CD4-positive, alpha-beta memory T cell (primary cell): ENCODE measurements around the gene EVX1. TPM values are rescaled to one million over a fixed set of nuclear protein-coding genes. Genes with fewer than 3 reads are reported as not detected.

ENCODE experiments used
- CTCF ChIA-PET: fragments of 350-600 bp; sonication (Branson Sonifier 250); formaldehyde crosslinking; loops from one replicate; lab custom pipeline; 2021; ENCODE audit warnings: inconsistent platforms; ENCODE audit not compliant: partially characterized antibody; lab: Charles Lee
- POLR2A ChIA-PET: fragments of 350-600 bp; sonication (Branson Sonifier 250); formaldehyde crosslinking; loops from one replicate; lab custom pipeline; 2021; ENCODE audit not compliant: partially characterized antibody; lab: Charles Lee
- DNase-seq, 5 donors: peaks; one replicate each; pipeline versions ENCODE4 v3.0.0 to v3.0.0-alpha.2; 2020 to 2022; ENCODE audit warnings: mixed read lengths in 1 of 5
- H3K27ac ChIP-seq: one replicate; pipeline ENCODE4 v1.7.0; 2013; ENCODE audit warnings: low read depth, low read length
- H3K27me3 ChIP-seq: 2 replicates; pipeline ENCODE4 v1.7.0; 2013; ENCODE audit warnings: mild to moderate bottlenecking, low read length, moderate library complexity; ENCODE audit not compliant: insufficient read depth
- H3K36me3 ChIP-seq: 2 replicates; pipeline ENCODE4 v1.7.0; 2013; ENCODE audit warnings: mild to moderate bottlenecking, low read length, moderate library complexity; ENCODE audit not compliant: insufficient read depth
- H3K4me1 ChIP-seq: 2 replicates; pipeline ENCODE4 v1.7.0; 2013; ENCODE audit warnings: mild to moderate bottlenecking, low read length, moderate library complexity; ENCODE audit not compliant: insufficient read depth
- H3K4me3 ChIP-seq, 2 donors: one replicate each; pipeline ENCODE4 v1.7.0; 2013; ENCODE audit warnings: low read length in 2 of 2, mild to moderate bottlenecking in 1 of 2
- H3K9me3 ChIP-seq, 2 donors: one replicate each; pipeline ENCODE4 v1.7.0; 2013; ENCODE audit warnings: low read length in 2 of 2, control low read depth in 1 of 2; ENCODE audit not compliant: control insufficient read depth in 1 of 2
- H3K27ac Mint-ChIP-seq, 7 donors: one replicate each; pipeline ENCODE4 v1.8.0; 2020 to 2021; ENCODE audit warnings: mixed read lengths in 7 of 7, mild to moderate bottlenecking in 6 of 7, inconsistent platforms in 3 of 7, moderate library complexity in 3 of 7
- H3K27me3 Mint-ChIP-seq, 2 donors: one replicate each; pipeline ENCODE4 v1.8.0; 2020 to 2021; ENCODE audit warnings: mixed read lengths in 2 of 2
- H3K36me3 Mint-ChIP-seq, 2 donors: one replicate each; pipeline ENCODE4 v1.8.0; 2020 to 2021; ENCODE audit warnings: mixed read lengths in 2 of 2, inconsistent platforms in 1 of 2, mild to moderate bottlenecking in 1 of 2
- H3K4me1 Mint-ChIP-seq, 4 donors: one replicate each; pipeline ENCODE4 v1.8.0; 2020 to 2021; ENCODE audit warnings: mixed read lengths in 4 of 4, mild to moderate bottlenecking in 1 of 4
- H3K4me3 Mint-ChIP-seq, 8 donors: one replicate each; pipeline ENCODE4 v1.8.0; 2020 to 2021; ENCODE audit warnings: mixed read lengths in 8 of 8, mild to moderate bottlenecking in 7 of 8, moderate library complexity in 6 of 8, inconsistent platforms in 3 of 8
- H3K9me3 Mint-ChIP-seq, 8 donors: one replicate each; pipeline ENCODE4 v1.8.0; 2020 to 2021; ENCODE audit warnings: mixed read lengths in 8 of 8, mild to moderate bottlenecking in 5 of 8, inconsistent platforms in 3 of 8, moderate library complexity in 1 of 8
- intact Hi-C: fragments of 100-400 bp; cut with micrococcal nuclease; formaldehyde crosslinking; loops from one replicate; pipeline ENCODE4 v1.15.1; 2023
- polyA plus RNA-seq, 2 donors: library from polyadenylated mRNA; unstranded; fragments of 300-500 nt; fragmentation: Illumina TruSeq; gene quantifications; one replicate each; pipeline ENCODE4 v1.2.3, GENCODE V29; 2021
- total RNA-seq, 2 experiments: library from RNA; stranded (reverse); gene quantifications; one replicate each; pipeline ENCODE4 v1.2.3, GENCODE V29; 2021

Gene EVX1
- total and polyA plus RNA-seq, 4 experiments from 2014 or later = not detected

- Mint-ChIP-seq H3K9me3 (no peaks in the 10 kb centered on the region), H3K27me3 (peaks cover 58 to 77% of the 10 kb centered on the region in 2 donors), H3K4me1 (peaks cover 2 to 7% (median 6%) of the 10 kb centered on the region in 4 donors), H3K27ac (no peak overlapping the region), H3K4me3 (peak overlapping the region in 2 of 8 donors; percentile 58 to 60), H3K36me3 (no peaks in the 10 kb centered on the region)
- no peaks in the 10 kb centered on the region for H3K9me3 ChIP-seq
- ChIA-PET POLR2A (no interaction called here), CTCF (no interaction called here)
- no peak for DNase-seq
- H3K27me3 ChIP-seq = peaks cover 18% of the 10 kb centered on the region
- no peak overlapping the region for H3K4me3 ChIP-seq
- intact Hi-C loops = no loop called here
- no peaks in the 10 kb centered on the region for H3K4me1 ChIP-seq
- no peak overlapping the region for H3K27ac ChIP-seq
- no peaks in the 10 kb centered on the region for H3K36me3 ChIP-seq
Observed at GRCh38 chr7:27219821-27220220, 22.8 kb upstream of the EVX1 start.

DNA sequence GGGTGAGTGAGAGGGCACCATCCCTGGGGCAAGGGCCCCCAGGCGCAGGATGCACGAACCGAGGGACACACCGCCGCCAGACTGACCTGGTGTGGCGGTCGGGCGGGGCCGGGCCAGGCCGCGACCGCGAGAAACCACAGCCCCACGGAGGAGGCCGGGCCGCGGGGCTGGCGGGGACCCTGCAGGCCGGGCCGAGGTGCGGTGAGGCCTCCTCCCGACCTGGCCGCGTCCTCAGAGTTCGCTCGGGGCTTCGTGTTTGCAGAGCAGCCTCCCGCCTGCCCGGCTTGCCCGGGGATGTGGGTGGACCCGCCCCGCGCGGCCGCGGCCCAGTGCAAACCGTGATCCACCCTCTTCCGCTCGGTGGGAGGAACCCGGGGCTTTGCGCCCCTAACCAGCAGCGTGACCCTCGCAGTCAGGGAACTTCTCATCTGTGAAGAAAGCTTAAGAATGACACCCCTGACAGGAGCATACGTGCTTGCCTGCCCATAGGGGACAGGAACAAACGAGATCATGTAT, 22.1 kb upstream of the EVX1 start:
- Histone ChIP-seq H3K4me3 (no peak overlapping the region), H3K36me3 (no peaks in the 10 kb centered on the region), H3K27me3 (peaks cover 18% of the 10 kb centered on the region), H3K9me3 (no peaks in the 10 kb centered on the region), H3K4me1 (no peaks in the 10 kb centered on the region), H3K27ac (no peak overlapping the region)
- POLR2A ChIA-PET = no interaction called here
- Mint-ChIP-seq H3K4me3 (peak overlapping the region in 2 of 8 donors; percentile 29 to 35), H3K36me3 (no peaks in the 10 kb centered on the region), H3K27me3 (peaks cover 55 to 75% of the 10 kb centered on the region in 2 donors), H3K27ac (no peak overlapping the region), H3K4me1 (peaks cover 2 to 8% (median 7%) of the 10 kb centered on the region in 4 donors), H3K9me3 (no peaks in the 10 kb centered on the region)
- intact Hi-C loops = no loop called here
- CTCF ChIA-PET = no interaction called here
- DNase-seq = no peak

GRCh38 chr7:27221201-27221797, 21.3 kb upstream of the EVX1 start:
- Histone ChIP-seq H3K9me3 (no peaks in the 10 kb centered on the region), H3K4me3 (no peak overlapping the region), H3K36me3 (no peaks in the 10 kb centered on the region), H3K27me3 (peaks cover 18% of the 10 kb centered on the region), H3K27ac (no peak overlapping the region), H3K4me1 (no peaks in the 10 kb centered on the region)
- Mint-ChIP-seq H3K4me3 (no peak overlapping the region), H3K27ac (no peak overlapping the region), H3K9me3 (no peaks in the 10 kb centered on the region), H3K36me3 (no peaks in the 10 kb centered on the region), H3K4me1 (peaks cover 2 to 8% (median 7%) of the 10 kb centered on the region in 4 donors), H3K27me3 (peaks cover 53 to 70% of the 10 kb centered on the region in 2 donors)
- intact Hi-C loops = no loop called here
- ChIA-PET CTCF (no interaction called here), POLR2A (no interaction called here)
- DNase-seq = no peak

DNA sequence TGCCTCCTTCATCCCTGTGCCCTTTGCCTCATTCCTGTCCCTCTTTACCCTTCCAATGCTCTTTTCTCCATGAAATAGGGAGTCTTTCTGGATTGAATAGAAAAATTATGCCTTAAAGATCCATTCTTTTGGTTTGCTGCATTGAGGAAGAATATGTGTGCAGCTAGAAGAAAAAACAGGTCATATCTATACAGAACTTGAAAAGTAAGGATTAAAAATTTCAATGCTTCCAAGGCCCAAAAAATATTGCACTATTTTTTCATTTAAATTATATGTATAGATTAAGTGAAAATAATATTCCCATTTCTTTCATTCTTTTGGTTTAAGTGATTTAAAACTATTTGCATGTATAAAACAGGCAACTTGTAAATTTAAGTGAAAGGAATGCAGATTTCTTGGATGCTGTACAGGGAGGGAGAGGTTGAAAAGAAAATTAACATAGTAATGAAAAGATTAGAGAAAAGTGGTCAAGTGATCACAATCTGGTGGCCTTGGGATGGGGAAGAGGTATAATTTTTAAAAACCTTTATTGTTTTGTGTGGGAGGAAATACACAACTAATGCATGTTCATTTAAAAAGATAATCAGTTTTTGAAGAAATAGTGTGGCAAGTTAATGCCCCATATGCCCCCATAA, 18.5 kb upstream of the EVX1 start:
- H3K4me3 Mint-ChIP-seq = no peak overlapping the region
- H3K36me3 ChIP-seq = no peaks in the 10 kb centered on the region
- no peaks in the 10 kb centered on the region for H3K9me3 ChIP-seq
- H3K36me3 Mint-ChIP-seq = no peaks in the 10 kb centered on the region
- CTCF ChIA-PET = no interaction called here
- intact Hi-C loops = no loop called here
- H3K4me1 ChIP-seq = no peaks in the 10 kb centered on the region
- peaks cover 2 to 8% (median 7%) of the 10 kb centered on the region in 4 donors for H3K4me1 Mint-ChIP-seq
- H3K27me3 Mint-ChIP-seq = peaks cover 50 to 69% of the 10 kb centered on the region in 2 donors
- no peak overlapping the region for H3K27ac Mint-ChIP-seq
- H3K9me3 Mint-ChIP-seq = no peaks in the 10 kb centered on the region
- POLR2A ChIA-PET = no interaction called here
- H3K27ac ChIP-seq = no peak overlapping the region
- H3K27me3 ChIP-seq = peaks cover 18% of the 10 kb centered on the region
- H3K4me3 ChIP-seq = no peak overlapping the region
- no peak for DNase-seq

DNA sequence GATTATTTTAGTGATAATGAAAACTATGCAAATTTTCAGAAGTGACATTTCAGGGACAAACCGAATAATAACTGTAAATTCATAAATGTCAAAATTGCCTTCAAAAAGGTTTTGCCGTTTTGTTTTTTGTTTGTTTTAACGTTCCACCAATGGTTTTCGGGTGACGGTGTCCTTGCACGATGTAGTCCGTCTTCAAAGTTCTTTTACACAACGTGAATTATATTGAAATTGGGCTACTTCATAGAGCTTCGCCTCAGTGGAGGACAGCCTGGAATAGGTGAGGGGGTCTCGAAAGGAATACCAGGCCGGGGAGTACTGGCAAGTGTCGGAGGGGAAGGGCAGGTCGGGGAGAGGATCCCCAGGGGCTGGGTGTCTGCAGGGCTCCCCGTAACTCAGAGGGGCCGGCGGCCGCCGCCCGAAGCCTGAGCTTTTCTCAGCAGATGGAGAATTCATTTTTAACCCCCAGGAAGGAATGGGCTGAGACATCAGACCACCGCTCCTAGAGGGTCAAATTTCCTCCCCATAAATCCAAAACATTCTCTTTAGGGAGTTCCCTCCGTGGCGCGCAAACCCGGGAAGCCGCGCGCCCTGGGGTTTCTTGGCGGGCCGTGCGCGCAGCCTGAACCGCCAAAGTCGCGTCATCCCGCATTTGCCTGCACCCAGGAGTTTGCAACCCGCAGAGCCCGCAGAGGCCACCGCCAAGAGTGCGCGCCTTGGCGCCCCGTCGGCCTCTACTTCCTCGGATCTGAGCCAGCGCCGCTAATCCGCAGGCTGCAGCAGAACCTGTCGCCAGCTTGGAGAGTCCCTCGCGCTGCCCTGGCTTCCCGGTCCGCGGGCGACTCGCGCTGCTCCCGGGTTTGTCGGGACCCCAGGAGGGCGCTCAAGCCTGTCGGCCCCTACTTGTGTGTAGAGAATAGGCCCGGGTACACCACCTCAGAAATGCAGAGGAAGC, 17.3 kb upstream of the EVX1 start:
- H3K4me3 ChIP-seq = no peak overlapping the region
- H3K4me3 Mint-ChIP-seq = peak overlapping the region in 1 of 8 donors; percentile 58
- H3K4me1 ChIP-seq = no peaks in the 10 kb centered on the region
- DNase-seq = no peak
- intact Hi-C loops = no loop called here
- no peaks in the 10 kb centered on the region for H3K36me3 Mint-ChIP-seq
- CTCF ChIA-PET = no interaction called here
- POLR2A ChIA-PET = no interaction called here
- peaks cover 0 to 2% (median 0%) of the 10 kb centered on the region in 4 donors for H3K4me1 Mint-ChIP-seq
- peaks cover 9% of the 10 kb centered on the region for H3K27me3 ChIP-seq
- peaks cover 43 to 67% of the 10 kb centered on the region in 2 donors for H3K27me3 Mint-ChIP-seq
- H3K9me3 Mint-ChIP-seq = no peaks in the 10 kb centered on the region
- no peak overlapping the region for H3K27ac Mint-ChIP-seq
- H3K36me3 ChIP-seq = no peaks in the 10 kb centered on the region
- H3K27ac ChIP-seq = no peak overlapping the region
- H3K9me3 ChIP-seq = no peaks in the 10 kb centered on the region

DNA sequence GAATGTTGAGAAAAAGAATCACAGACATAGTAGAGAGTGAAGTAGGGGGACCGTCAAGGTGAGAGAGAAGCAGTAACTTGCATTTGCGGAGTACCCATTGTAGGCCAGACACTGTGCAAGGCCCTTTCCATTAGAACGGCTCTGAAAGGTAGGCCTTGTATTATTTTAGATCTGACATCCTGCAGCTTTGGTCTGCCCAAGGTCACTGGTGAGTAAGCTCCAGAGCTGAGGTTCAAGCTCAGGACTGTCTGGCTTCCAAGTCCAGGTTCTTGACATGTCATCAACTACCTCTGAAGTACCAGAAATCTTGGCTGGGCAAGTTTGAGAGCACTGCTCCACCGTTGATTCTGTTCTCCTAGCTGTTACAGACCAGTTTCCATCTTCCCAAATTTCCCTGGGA, 13.2 kb upstream of the EVX1 start:
- Histone ChIP-seq H3K27me3 (no peaks in the 10 kb centered on the region), H3K27ac (no peak overlapping the region), H3K36me3 (no peaks in the 10 kb centered on the region), H3K4me1 (no peaks in the 10 kb centered on the region), H3K9me3 (no peaks in the 10 kb centered on the region), H3K4me3 (no peak overlapping the region)
- H3K9me3 Mint-ChIP-seq = peaks cover 0 to 3% (median 0%) of the 10 kb centered on the region in 8 donors
- peaks cover 0 to 2% (median 0%) of the 10 kb centered on the region in 4 donors for H3K4me1 Mint-ChIP-seq
- peaks cover 21 to 48% of the 10 kb centered on the region in 2 donors for H3K27me3 Mint-ChIP-seq
- no peak overlapping the region for H3K4me3 Mint-ChIP-seq
- H3K36me3 Mint-ChIP-seq = no peaks in the 10 kb centered on the region
- DNase-seq = no peak
- intact Hi-C loops = no loop called here
- ChIA-PET POLR2A (no interaction called here), CTCF (no interaction called here)
- H3K27ac Mint-ChIP-seq = no peak overlapping the region
